WTC11 (cell line): ENCODE results near the gene RNF148. TPM values are rescaled to one million over a fixed set of nuclear protein-coding genes. Genes with fewer than 3 reads are reported as not detected.
"Not testable (repeated sequence)": the region's sequence is repeated elsewhere in the genome, so short reads cannot be mapped to it uniquely, and the experiment has no call there.

Source experiments
- ATAC-seq: fragments of 200-7000 bp; cut with Tn5 transposase; 2 replicates; pipeline ENCODE4 v1.10.0; 2021; ENCODE audit warnings: mild to moderate bottlenecking, moderate library complexity
- CTCF ChIA-PET: fragments of 300-600 bp; sonication (Branson Sonifier 250); formaldehyde crosslinking; loops from one replicate; lab custom pipeline; 2021; ENCODE audit warnings: antibody characterized with exemption; lab: Charles Lee
- POLR2A ChIA-PET: fragments of 350-600 bp; sonication (Branson Sonifier 250); formaldehyde crosslinking; loops from one replicate; lab custom pipeline; 2021; ENCODE audit warnings: antibody characterized with exemption; lab: Charles Lee
- DNase-seq: peaks from one replicate; pipeline ENCODE4 v3.0.0; 2021; ENCODE audit warnings: low spot score
- H3K27ac Mint-ChIP-seq: 2 replicates; pipeline ENCODE4 v1.8.0; 2021; ENCODE audit warnings: mixed read lengths
- H3K27me3 Mint-ChIP-seq: 2 replicates; pipeline ENCODE4 v1.8.0; 2021; ENCODE audit warnings: low read depth, mild to moderate bottlenecking, moderate library complexity, mixed read lengths
- H3K36me3 Mint-ChIP-seq: 2 replicates; pipeline ENCODE4 v1.8.0; 2021; ENCODE audit warnings: mixed read lengths
- H3K4me1 Mint-ChIP-seq: 2 replicates; pipeline ENCODE4 v1.8.0; 2022; ENCODE audit warnings: mixed read lengths
- H3K4me3 Mint-ChIP-seq: 2 replicates; pipeline ENCODE4 v1.8.0; 2021; ENCODE audit warnings: mild to moderate bottlenecking, moderate library complexity, mixed read lengths
- H3K9me3 Mint-ChIP-seq: 2 replicates; pipeline ENCODE4 v1.8.0; 2021; ENCODE audit warnings: mixed read lengths
- ESRRA ChIP-seq: sonication (generic); formaldehyde crosslinking; IDR thresholded peaks from 2 replicates; pipeline ENCODE4 v1.8.1; 2022; ENCODE audit warnings: mild to moderate bottlenecking, missing genetic modification reagents, borderline replicate concordance
- ETV6 ChIP-seq: sonication (generic); formaldehyde crosslinking; IDR thresholded peaks from 2 replicates; pipeline ENCODE4 v1.8.1; 2022; ENCODE audit warnings: mild to moderate bottlenecking, missing genetic modification reagents
- GABPB1 ChIP-seq: sonication (generic); formaldehyde crosslinking; IDR thresholded peaks from 2 replicates; pipeline ENCODE4 v1.8.1; 2023; ENCODE audit warnings: mild to moderate bottlenecking, missing genetic modification reagents
- IRF2 ChIP-seq: sonication (generic); formaldehyde crosslinking; IDR thresholded peaks from 2 replicates; pipeline ENCODE4 v1.8.0; 2022; ENCODE audit warnings: low read depth, missing genetic modification reagents, borderline replicate concordance
- JUN ChIP-seq: sonication (generic); formaldehyde crosslinking; IDR thresholded peaks from 2 replicates; pipeline ENCODE4 v1.8.0; 2023; ENCODE audit warnings: mild to moderate bottlenecking, missing genetic modification reagents
- MXD4 ChIP-seq: fragments of 250-450 bp; sonication (Bioruptor Pico); IDR thresholded peaks from 2 replicates; pipeline ENCODE4 v1.8.0; 2021; ENCODE audit warnings: mild to moderate bottlenecking, moderate library complexity, borderline replicate concordance
- MYBL2 ChIP-seq: sonication (generic); formaldehyde crosslinking; IDR thresholded peaks from 2 replicates; pipeline ENCODE4 v1.8.1; 2023; ENCODE audit warnings: mild to moderate bottlenecking, moderate library complexity, missing genetic modification reagents
- NFE2L1 ChIP-seq: sonication (generic); formaldehyde crosslinking; IDR thresholded peaks from 2 replicates; pipeline ENCODE4 v1.8.1; 2023; ENCODE audit warnings: missing genetic modification reagents
- PRRX2 ChIP-seq: fragments of 250-450 bp; sonication (Bioruptor Pico); IDR thresholded peaks from 2 replicates; pipeline ENCODE4 v1.8.0; 2021; ENCODE audit warnings: mild to moderate bottlenecking
- SMAD4 ChIP-seq: sonication (generic); formaldehyde crosslinking; IDR thresholded peaks from 2 replicates; pipeline ENCODE4 v1.8.0; 2022; ENCODE audit warnings: mild to moderate bottlenecking, missing genetic modification reagents
- SOX15 ChIP-seq: fragments of 250-450 bp; sonication (Bioruptor Pico); IDR thresholded peaks from 2 replicates; pipeline ENCODE4 v1.9.0; 2021; ENCODE audit warnings: mild to moderate bottlenecking
- TEAD4 ChIP-seq: sonication (generic); formaldehyde crosslinking; IDR thresholded peaks from 2 replicates; pipeline ENCODE4 v1.8.0; 2022; ENCODE audit warnings: mild to moderate bottlenecking, missing genetic modification reagents
- ZNF138 ChIP-seq: sonication (generic); formaldehyde crosslinking; conservative IDR thresholded peaks from 2 replicates; pipeline ENCODE4 v1.8.1; 2022; ENCODE audit warnings: mild to moderate bottlenecking, moderate library complexity, missing genetic modification reagents
- ZNF416 ChIP-seq: fragments of 250-450 bp; sonication (Bioruptor Pico); IDR thresholded peaks from 2 replicates; pipeline ENCODE4 v1.9.0; 2021; ENCODE audit warnings: mild to moderate bottlenecking, inconsistent platforms
- total RNA-seq: library from RNA; stranded (reverse); gene quantifications from 3 replicates; pipeline ENCODE4 v1.2.3, GENCODE V29; 2021
- TF ChIP-seq, protein P1 (sequence below): fragments of 250-450 bp; sonication (Bioruptor Pico); IDR thresholded peaks from 2 replicates; pipeline ENCODE4 v2.1.2; 2022; ENCODE audit warnings: mild to moderate bottlenecking, moderate library complexity
- TF ChIP-seq, protein P2 (sequence below): sonication (generic); formaldehyde crosslinking; IDR thresholded peaks from 2 replicates; pipeline ENCODE4 v1.8.1; 2022; ENCODE audit warnings: missing genetic modification reagents, borderline replicate concordance
- TF ChIP-seq, protein P3 (sequence below): sonication (generic); formaldehyde crosslinking; IDR thresholded peaks from 2 replicates; pipeline ENCODE4 v1.8.1; 2023; ENCODE audit warnings: mild to moderate bottlenecking, missing genetic modification reagents, moderate library complexity
- TF ChIP-seq, protein P4 (sequence below): sonication (generic); formaldehyde crosslinking; IDR thresholded peaks from 2 replicates; pipeline ENCODE4 v1.8.0; 2022; ENCODE audit warnings: mild to moderate bottlenecking, missing genetic modification reagents
- TF ChIP-seq, protein P5 (sequence below): sonication (generic); formaldehyde crosslinking; IDR thresholded peaks from 2 replicates; pipeline ENCODE4 v1.8.0; 2022; ENCODE audit warnings: mild to moderate bottlenecking, missing genetic modification reagents
- TF ChIP-seq, protein P6 (sequence below): sonication (generic); formaldehyde crosslinking; IDR thresholded peaks from 2 replicates; pipeline ENCODE4 v1.8.0; 2022; ENCODE audit warnings: mild to moderate bottlenecking, missing genetic modification reagents
- TF ChIP-seq, protein P7 (sequence below): sonication (generic); formaldehyde crosslinking; IDR thresholded peaks from 2 replicates; pipeline ENCODE4 v1.8.0; 2023; ENCODE audit warnings: mild to moderate bottlenecking, missing genetic modification reagents
- TF ChIP-seq, protein P8 (sequence below): sonication (generic); formaldehyde crosslinking; IDR thresholded peaks from 2 replicates; pipeline ENCODE4 v1.8.1; 2023; ENCODE audit warnings: mild to moderate bottlenecking, missing genetic modification reagents, moderate library complexity

The RNF148 gene
- total RNA-seq, 1 experiment from 2014 or later: 0.17 TPM

DNA sequence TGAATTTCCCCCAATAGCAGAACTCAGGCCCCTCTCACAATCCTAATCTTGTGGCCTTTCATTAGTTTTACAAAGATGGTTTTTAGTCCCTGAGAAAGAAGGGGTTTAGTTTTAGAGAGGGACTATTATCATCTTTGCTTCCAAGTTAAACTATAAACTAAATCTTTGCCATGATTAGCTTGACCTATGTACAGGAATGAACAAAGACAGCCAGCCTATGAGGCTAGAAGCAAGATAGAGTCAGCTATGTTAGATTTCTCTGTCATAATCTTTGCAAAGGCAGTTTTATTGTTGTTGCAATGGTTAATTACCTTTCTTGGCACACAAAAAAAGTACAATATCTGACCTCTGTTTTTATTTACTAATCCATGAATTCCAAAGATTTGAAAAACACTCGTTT is 22.9 kb downstream of the RNF148 start:
- no peak for DNase-seq
- Mint-ChIP-seq H3K27ac (peak overlapping the region; percentile 100), H3K9me3 (peaks cover 16% of the 10 kb centered on the region), H3K4me3 (peak overlapping the region; percentile 48), H3K36me3 (peaks cover 14% of the 10 kb centered on the region), H3K4me1 (peaks cover 58% of the 10 kb centered on the region), H3K27me3 (no peaks in the 10 kb centered on the region)
- ChIA-PET CTCF (no interaction called here), POLR2A (no interaction called here)
- no peak for ATAC-seq
- no peak for TF ChIP-seq ZNF416
- no peak for TF ChIP-seq NFE2L1 (CRISPR knock-in tag)
- no peak for TF ChIP-seq GABPB1 (CRISPR knock-in tag)
- no peak for TF ChIP-seq SOX15 (CRISPR knock-in tag)
- TF ChIP-seq, protein P1, sequence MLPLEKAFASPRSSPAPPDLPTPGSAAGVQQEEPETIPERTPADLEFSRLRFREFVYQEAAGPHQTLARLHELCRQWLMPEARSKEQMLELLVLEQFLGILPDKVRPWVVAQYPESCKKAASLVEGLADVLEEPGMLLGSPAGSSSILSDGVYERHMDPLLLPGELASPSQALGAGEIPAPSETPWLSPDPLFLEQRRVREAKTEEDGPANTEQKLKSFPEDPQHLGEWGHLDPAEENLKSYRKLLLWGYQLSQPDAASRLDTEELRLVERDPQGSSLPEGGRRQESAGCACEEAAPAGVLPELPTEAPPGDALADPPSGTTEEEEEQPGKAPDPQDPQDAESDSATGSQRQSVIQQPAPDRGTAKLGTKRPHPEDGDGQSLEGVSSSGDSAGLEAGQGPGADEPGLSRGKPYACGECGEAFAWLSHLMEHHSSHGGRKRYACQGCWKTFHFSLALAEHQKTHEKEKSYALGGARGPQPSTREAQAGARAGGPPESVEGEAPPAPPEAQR: no peak
- TF ChIP-seq IRF2: no peak
- TF ChIP-seq, protein P2, sequence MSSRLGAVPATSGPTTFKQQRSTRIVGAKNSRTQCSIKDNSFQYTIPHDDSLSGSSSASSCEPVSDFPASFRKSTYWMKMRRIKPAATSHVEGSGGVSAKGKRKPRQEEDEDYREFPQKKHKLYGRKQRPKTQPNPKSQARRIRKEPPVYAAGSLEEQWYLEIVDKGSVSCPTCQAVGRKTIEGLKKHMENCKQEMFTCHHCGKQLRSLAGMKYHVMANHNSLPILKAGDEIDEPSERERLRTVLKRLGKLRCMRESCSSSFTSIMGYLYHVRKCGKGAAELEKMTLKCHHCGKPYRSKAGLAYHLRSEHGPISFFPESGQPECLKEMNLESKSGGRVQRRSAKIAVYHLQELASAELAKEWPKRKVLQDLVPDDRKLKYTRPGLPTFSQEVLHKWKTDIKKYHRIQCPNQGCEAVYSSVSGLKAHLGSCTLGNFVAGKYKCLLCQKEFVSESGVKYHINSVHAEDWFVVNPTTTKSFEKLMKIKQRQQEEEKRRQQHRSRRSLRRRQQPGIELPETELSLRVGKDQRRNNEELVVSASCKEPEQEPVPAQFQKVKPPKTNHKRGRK (CRISPR knock-in tag): no peak
- TF ChIP-seq SMAD4: no peak
- TF ChIP-seq JUN (CRISPR knock-in tag): no peak
- no peak for TF ChIP-seq MXD4 (CRISPR knock-in tag)
- TF ChIP-seq, protein P3, sequence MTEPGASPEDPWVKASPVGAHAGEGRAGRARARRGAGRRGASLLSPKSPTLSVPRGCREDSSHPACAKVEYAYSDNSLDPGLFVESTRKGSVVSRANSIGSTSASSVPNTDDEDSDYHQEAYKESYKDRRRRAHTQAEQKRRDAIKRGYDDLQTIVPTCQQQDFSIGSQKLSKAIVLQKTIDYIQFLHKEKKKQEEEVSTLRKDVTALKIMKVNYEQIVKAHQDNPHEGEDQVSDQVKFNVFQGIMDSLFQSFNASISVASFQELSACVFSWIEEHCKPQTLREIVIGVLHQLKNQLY (CRISPR knock-in tag): no peak
- TF ChIP-seq, protein P4, sequence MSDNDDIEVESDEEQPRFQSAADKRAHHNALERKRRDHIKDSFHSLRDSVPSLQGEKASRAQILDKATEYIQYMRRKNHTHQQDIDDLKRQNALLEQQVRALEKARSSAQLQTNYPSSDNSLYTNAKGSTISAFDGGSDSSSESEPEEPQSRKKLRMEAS (CRISPR knock-in tag): no peak
- TF ChIP-seq ESRRA (CRISPR knock-in tag): no peak

DNA sequence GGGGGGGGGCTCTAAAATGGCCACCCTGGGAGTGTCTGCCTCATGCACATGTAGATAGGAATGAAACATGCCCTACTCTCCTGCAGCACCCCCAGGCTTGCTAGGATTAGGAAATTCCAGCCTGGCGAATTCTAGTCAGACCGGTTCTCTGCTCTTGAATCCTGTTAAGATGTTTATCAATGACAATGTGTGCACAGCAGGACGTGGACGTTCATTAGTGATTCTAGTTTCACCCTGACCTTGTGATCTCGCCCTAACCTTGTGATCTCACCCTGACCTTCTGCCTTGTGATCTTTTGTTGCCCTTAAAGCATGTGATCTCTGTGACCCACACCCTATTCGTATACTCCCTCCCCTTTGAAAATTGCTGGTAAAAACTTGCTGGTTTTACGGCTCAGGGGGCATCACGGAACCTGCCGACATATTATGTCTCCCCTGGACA is 23.4 kb downstream of the RNF148 start:
- CTCF ChIA-PET, POLR2A ChIA-PET, H3K27me3 Mint-ChIP-seq: not testable (repeated sequence)
- Mint-ChIP-seq H3K9me3 (peaks cover 19% of the 10 kb centered on the region), H3K27ac (peak overlapping the region; percentile 100), H3K4me1 (peaks cover 58% of the 10 kb centered on the region), H3K36me3 (peaks cover 17% of the 10 kb centered on the region), H3K4me3 (peak overlapping the region; percentile 48)
- ATAC-seq (peak; percentile 75), DNase-seq (peak; percentile 88)
- TF ChIP-seq ESRRA (CRISPR knock-in tag) (peak; percentile 97), ETV6 (peak; percentile 87), JUN (CRISPR knock-in tag) (peak; percentile 21; the same call in 1 of the 2 replicates), ZNF138 (CRISPR knock-in tag) (0 out of 2 replicates have a peak, but pooled peaks have one; percentile 36), NFE2L1 (CRISPR knock-in tag) (peak; percentile 73; the same call in 1 of the 2 replicates), MYBL2 (CRISPR knock-in tag) (peak; percentile 45; the same call in 1 of the 2 replicates), TEAD4 (CRISPR knock-in tag) (peak; percentile 86; the same call in 1 of the 2 replicates), PRRX2 (CRISPR knock-in tag) (peak; percentile 80; the same call in 1 of the 2 replicates)
- TF ChIP-seq, protein P5, sequence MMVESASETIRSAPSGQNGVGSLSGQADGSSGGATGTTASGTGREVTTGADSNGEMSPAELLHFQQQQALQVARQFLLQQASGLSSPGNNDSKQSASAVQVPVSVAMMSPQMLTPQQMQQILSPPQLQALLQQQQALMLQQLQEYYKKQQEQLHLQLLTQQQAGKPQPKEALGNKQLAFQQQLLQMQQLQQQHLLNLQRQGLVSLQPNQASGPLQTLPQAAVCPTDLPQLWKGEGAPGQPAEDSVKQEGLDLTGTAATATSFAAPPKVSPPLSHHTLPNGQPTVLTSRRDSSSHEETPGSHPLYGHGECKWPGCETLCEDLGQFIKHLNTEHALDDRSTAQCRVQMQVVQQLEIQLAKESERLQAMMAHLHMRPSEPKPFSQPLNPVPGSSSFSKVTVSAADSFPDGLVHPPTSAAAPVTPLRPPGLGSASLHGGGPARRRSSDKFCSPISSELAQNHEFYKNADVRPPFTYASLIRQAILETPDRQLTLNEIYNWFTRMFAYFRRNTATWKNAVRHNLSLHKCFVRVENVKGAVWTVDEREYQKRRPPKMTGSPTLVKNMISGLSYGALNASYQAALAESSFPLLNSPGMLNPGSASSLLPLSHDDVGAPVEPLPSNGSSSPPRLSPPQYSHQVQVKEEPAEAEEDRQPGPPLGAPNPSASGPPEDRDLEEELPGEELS: peak; percentile 96
- TF ChIP-seq, protein P6, sequence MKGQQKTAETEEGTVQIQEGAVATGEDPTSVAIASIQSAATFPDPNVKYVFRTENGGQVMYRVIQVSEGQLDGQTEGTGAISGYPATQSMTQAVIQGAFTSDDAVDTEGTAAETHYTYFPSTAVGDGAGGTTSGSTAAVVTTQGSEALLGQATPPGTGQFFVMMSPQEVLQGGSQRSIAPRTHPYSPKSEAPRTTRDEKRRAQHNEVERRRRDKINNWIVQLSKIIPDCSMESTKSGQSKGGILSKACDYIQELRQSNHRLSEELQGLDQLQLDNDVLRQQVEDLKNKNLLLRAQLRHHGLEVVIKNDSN (CRISPR knock-in tag): peak; percentile 85
- TF ChIP-seq, protein P7, sequence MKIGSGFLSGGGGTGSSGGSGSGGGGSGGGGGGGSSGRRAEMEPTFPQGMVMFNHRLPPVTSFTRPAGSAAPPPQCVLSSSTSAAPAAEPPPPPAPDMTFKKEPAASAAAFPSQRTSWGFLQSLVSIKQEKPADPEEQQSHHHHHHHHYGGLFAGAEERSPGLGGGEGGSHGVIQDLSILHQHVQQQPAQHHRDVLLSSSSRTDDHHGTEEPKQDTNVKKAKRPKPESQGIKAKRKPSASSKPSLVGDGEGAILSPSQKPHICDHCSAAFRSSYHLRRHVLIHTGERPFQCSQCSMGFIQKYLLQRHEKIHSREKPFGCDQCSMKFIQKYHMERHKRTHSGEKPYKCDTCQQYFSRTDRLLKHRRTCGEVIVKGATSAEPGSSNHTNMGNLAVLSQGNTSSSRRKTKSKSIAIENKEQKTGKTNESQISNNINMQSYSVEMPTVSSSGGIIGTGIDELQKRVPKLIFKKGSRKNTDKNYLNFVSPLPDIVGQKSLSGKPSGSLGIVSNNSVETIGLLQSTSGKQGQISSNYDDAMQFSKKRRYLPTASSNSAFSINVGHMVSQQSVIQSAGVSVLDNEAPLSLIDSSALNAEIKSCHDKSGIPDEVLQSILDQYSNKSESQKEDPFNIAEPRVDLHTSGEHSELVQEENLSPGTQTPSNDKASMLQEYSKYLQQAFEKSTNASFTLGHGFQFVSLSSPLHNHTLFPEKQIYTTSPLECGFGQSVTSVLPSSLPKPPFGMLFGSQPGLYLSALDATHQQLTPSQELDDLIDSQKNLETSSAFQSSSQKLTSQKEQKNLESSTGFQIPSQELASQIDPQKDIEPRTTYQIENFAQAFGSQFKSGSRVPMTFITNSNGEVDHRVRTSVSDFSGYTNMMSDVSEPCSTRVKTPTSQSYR (CRISPR knock-in tag): peak; percentile 58; the same call in 1 of the 2 replicates
- TF ChIP-seq, protein P8, sequence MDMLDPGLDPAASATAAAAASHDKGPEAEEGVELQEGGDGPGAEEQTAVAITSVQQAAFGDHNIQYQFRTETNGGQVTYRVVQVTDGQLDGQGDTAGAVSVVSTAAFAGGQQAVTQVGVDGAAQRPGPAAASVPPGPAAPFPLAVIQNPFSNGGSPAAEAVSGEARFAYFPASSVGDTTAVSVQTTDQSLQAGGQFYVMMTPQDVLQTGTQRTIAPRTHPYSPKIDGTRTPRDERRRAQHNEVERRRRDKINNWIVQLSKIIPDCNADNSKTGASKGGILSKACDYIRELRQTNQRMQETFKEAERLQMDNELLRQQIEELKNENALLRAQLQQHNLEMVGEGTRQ (CRISPR knock-in tag): peak; percentile 84
